ENCODE results near the gene FBXO3. TPM values are rescaled to one million over a fixed set of nuclear protein-coding genes. Genes with fewer than 3 reads are reported as not detected.
A peak's percentile ranks its signal among the peaks of the same experiment; 100 is the strongest.
"Not testable (repeated sequence)": the region's sequence is repeated elsewhere in the genome, so short reads cannot be mapped to it uniquely, and the experiment has no call there.

Gene FBXO3, protein sequence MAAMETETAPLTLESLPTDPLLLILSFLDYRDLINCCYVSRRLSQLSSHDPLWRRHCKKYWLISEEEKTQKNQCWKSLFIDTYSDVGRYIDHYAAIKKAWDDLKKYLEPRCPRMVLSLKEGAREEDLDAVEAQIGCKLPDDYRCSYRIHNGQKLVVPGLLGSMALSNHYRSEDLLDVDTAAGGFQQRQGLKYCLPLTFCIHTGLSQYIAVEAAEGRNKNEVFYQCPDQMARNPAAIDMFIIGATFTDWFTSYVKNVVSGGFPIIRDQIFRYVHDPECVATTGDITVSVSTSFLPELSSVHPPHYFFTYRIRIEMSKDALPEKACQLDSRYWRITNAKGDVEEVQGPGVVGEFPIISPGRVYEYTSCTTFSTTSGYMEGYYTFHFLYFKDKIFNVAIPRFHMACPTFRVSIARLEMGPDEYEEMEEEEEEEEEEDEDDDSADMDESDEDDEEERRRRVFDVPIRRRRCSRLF
- 10 to 100 TPM; 20.1 to 22.2 TPM for total RNA-seq

DNA sequence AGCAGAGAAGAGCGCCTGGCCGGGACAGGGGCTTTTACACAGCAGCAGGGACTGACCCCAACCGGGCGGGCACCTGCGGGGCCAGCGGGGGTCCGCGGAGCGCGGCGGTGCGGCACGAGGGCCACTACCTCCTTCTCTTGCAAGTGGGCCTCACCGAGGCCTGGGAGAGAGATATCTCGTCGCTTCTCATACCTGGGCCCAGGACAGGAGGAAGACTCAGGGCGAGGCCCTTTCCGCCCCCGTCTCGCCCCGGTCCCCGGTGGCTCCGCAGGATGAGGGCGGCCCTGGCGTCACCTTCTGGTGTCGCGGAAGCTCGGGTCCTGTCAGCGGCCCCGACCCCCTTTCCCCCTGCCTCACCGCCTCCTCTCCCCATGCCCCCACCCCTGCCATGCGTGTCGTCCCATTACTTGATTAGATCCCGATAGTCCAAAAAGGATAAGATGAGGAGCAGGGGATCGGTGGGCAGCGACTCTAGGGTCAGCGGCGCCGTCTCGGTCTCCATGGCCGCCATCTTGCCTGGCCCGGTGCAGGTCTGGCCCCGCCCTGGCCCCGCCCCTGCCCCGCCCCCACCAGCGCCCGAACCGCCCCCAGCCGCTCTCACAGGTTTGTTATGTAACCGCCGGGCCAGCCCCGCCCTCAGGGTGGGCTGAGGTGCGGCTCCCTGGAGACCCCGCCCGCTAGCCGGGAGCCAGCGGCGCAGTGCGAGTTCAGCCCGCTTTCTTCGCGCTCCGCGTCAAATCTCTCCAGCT, at the start of gene FBXO3:
TSS of gene FBXO3 (minus strand) at position 534 of the 749 bp plus-strand sequence. CDS start at position 511, 23 bp downstream.
- H3K36me3 Mint-ChIP-seq (ENCODE audit: insufficient read depth in 2 of 2): peaks cover 0 to 3% of the 10 kb centered on the region in 2 donors
- peaks cover 45% of the 10 kb centered on the region for H3K4me1 Mint-ChIP-seq (ENCODE audit: low read depth)
- peak within 1 kb of the TSS; percentile 97 to 98 for H3K4me3 Mint-ChIP-seq
- no peaks in the 10 kb centered on the region for H3K9me3 Mint-ChIP-seq
- ATAC-seq (replicated peaks in 1 of 2) (peak; percentile 88), DNase-seq (peak; percentile 73 to 74)
- peak within 1 kb of the TSS; percentile 87 for H3K27ac Mint-ChIP-seq
- peaks cover 16% of the 10 kb centered on the region for H3K27me3 Mint-ChIP-seq (ENCODE audit: low read depth)

DNA sequence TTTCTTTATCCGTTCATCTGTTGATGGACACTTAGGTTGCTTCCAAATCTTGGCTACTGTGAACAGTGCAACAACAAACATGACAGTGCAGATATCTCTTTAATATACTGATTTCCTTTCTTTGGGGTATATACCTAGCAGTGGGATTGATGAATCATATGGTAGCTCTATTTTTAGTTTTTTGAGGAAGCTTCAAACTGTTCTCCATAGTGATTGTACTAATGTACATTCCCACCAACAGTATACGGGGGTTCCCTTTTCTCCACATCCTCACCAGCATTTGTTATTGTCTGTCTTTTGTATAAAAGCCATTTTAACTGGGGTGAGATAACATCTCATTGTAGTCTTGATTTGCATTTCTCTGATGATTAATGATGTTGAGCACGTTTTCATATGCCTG, 48.7 kb upstream of the FBXO3 start:
- DNase-seq; ATAC-seq (replicated peaks in 1 of 2); H3K4me3 Mint-ChIP-seq; H3K27ac Mint-ChIP-seq; H3K4me1 Mint-ChIP-seq (ENCODE audit: low read depth); H3K9me3 Mint-ChIP-seq; H3K36me3 Mint-ChIP-seq (ENCODE audit: insufficient read depth in 2 of 2): not testable (repeated sequence)
- H3K27me3 Mint-ChIP-seq (ENCODE audit: low read depth): peaks cover 26% of the 10 kb centered on the region

DNA sequence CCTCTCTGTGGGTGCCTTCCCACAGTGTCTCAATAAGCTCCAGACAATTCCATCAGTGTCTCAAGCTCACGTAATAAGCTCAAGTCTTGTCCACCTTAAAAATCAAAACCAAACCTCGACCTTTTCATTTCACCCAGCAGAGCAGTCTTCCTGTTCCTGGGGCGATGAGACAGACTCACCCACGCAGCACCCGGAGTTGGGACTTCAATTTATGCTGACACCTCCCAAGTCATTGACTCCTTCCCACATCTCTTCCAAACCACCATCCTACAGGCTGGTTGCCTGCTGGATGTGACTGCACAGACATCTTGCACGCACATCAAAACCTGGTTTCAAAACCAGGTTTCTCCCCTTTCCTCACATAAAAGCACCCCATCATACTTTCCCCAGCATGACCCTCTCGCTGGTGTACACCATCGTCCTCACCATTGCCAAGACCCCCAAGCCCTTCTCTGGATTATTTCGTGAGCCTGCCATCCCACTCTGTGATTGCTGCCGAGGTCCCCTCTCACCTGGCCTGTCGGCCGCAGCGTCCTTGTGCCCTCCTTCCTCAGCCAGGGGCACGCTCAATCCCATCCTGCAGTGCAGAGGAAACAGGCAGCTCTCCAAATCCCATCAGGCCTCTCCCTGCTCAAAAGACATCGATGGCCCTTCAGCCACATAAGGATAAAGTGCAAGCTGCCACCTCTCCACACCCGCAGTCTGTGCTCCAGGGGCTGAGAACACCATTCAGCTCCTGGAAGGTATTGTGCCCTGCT, 45.1 kb upstream of the FBXO3 start:
- Mint-ChIP-seq H3K27ac (no peak overlapping the region), H3K27me3 (ENCODE audit: low read depth) (peaks cover 22% of the 10 kb centered on the region), H3K9me3 (no peaks in the 10 kb centered on the region), H3K4me3 (no peak overlapping the region), H3K36me3 (ENCODE audit: insufficient read depth in 2 of 2) (no peaks in the 10 kb centered on the region), H3K4me1 (ENCODE audit: low read depth) (no peaks in the 10 kb centered on the region)
- ATAC-seq (replicated peaks in 1 of 2) (no peak), DNase-seq (no peak)

DNA sequence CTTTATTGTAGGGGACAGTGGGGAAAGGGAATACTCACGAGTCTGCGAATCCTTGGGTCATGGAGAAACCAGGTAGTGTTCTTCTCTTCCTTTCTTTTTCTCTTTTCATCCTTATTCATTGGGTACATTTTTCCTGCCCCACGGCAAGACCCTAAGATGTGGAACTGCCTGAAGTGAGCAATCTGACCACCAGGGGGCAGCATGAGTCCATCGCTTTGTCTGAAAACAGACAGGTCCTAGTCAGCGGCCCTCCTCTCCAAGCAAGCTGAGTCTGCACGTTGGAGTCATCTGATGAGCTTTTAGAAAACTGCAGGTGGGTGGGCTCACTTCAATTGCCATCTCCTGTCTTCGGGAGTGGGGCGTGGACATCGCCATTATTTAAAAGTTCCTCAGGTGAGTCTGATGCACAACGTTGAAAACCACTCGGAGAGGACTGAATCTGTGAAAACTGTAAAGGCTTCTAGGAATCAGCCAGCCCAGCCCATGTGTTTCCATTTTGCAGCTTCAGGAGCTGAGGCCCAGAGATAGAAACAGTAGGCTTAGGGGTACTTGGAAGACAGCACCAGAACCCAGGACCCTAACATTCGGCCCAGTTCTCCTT, 34.0 kb upstream of the FBXO3 start:
- Mint-ChIP-seq H3K36me3 (ENCODE audit: insufficient read depth in 2 of 2) (no peaks in the 10 kb centered on the region), H3K9me3 (no peaks in the 10 kb centered on the region), H3K4me3 (no peak overlapping the region), H3K27ac (no peak overlapping the region), H3K27me3 (ENCODE audit: low read depth) (peaks cover 24% of the 10 kb centered on the region), H3K4me1 (ENCODE audit: low read depth) (peaks cover 5% of the 10 kb centered on the region)
- DNase-seq (peak; percentile 78 to 87), ATAC-seq (replicated peaks in 1 of 2) (peak; percentile 83 to 84)

DNA sequence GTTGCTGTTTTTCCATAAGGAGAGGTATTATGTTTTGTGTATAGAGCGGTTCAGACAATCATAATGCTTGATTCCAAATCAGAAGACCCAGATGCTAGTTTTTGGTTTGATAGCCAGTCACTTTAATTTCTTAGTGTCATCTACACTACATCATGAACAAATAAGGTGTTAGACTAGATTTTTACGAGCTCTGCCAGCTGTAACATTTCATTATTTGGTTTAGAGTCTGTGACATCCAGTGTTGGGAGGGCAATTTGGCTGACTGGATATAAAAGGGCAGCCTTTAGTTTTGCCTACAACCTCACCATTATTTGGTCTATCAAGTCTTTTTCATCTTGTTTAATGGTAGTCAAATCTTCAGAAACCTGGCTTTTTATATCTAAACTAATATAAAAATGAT, 30.2 kb upstream of the FBXO3 start:
- no peaks in the 10 kb centered on the region for H3K9me3 Mint-ChIP-seq
- H3K27me3 Mint-ChIP-seq (ENCODE audit: low read depth): peaks cover 58% of the 10 kb centered on the region
- no peak for ATAC-seq (replicated peaks in 1 of 2)
- H3K4me3 Mint-ChIP-seq: no peak overlapping the region
- no peak for DNase-seq
- H3K36me3 Mint-ChIP-seq (ENCODE audit: insufficient read depth in 2 of 2): no peaks in the 10 kb centered on the region
- peaks cover 10% of the 10 kb centered on the region for H3K4me1 Mint-ChIP-seq (ENCODE audit: low read depth)
- no peak overlapping the region for H3K27ac Mint-ChIP-seq

DNA sequence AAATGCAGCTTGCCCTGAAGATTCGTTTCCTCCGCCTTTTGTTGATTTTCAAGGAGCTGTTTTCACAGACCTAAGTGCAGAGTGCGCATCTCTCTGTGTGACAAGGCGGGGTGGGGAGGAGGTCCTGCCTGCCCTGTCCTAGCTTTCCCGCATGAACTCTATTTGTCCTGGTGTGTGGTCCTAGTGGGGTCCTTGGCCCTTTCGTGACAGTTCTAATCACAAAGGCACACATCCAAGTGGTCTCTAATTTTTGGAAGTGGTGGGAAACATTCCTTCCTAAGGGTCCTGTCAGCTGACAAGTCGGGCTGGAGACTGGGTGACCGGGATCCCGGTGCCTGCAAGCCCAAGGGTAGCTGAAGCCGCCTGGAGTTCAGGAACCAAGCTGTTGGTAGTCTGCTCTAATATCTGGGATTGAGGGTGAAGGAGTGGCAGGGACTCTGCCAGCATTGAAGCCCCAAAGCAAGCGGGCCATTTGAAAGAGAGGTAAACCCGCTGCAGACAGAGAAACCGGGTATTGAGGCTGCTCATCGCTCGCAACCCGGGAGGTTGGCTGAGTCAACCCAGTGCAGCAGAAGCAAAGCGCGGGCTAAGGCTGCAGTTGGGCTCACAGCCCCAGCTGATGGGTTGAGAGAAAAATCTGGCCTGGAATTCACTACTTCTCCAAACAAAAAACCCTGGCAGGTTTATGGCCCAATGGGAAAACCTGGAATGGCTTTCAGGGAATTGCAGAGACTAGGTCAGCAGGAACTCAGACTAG, 28.1 kb upstream of the FBXO3 start:
- H3K9me3 Mint-ChIP-seq: no peaks in the 10 kb centered on the region
- ATAC-seq (replicated peaks in 1 of 2) (peak; percentile 82 to 84), DNase-seq (peak; percentile 22 to 33)
- no peaks in the 10 kb centered on the region for H3K36me3 Mint-ChIP-seq (ENCODE audit: insufficient read depth in 2 of 2)
- H3K27me3 Mint-ChIP-seq (ENCODE audit: low read depth): peaks cover 72% of the 10 kb centered on the region
- no peak overlapping the region for H3K27ac Mint-ChIP-seq
- peaks cover 6% of the 10 kb centered on the region for H3K4me1 Mint-ChIP-seq (ENCODE audit: low read depth)
- H3K4me3 Mint-ChIP-seq: peak overlapping the region in 1 of 2 donors; percentile 21

DNA sequence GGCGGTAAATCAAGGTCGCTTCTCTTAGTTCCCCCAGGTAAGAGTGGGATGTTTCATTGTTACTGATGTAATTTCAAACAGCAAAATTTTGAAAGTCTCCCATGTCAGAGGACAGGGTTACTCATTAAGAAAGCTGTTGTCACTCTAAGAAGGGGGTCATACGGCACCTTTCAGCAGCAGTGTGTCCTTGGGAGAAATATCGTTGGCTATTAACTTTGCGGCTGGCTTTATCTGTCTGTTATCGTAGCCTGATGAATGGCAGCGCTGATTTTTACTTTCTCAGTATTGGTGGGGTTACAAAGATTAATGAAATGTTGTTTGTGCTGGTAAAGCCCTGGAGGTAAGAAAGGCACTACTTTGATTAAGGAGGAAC, 27.5 kb upstream of the FBXO3 start:
- Mint-ChIP-seq H3K4me1 (ENCODE audit: low read depth) (peaks cover 6% of the 10 kb centered on the region), H3K27me3 (ENCODE audit: low read depth) (peaks cover 77% of the 10 kb centered on the region)

DNA sequence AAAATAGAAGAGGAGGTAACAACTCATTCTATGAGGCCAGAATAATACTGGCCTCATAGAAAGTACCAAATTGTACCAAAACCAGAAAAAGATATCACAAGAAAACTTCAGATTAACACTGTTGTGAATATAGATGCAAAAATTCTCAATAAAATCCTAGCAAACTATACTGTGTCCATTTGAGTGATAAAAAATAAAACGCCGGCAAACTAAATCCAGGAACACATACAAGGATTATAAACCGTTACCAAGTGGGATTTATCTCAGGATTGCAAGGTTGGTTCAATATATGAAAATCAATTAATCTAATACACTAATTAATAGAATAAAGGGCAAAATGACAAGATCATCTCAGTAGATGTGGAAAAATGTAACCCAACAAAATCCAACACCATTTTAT, 23.6 kb upstream of the FBXO3 start:
- no peaks in the 10 kb centered on the region for H3K36me3 Mint-ChIP-seq (ENCODE audit: insufficient read depth in 2 of 2)
- DNase-seq (no peak), ATAC-seq (replicated peaks in 1 of 2) (no peak)
- H3K9me3 Mint-ChIP-seq: no peaks in the 10 kb centered on the region
- H3K4me3 Mint-ChIP-seq: no peak overlapping the region
- H3K4me1 Mint-ChIP-seq (ENCODE audit: low read depth): peaks cover 6% of the 10 kb centered on the region
- no peak overlapping the region for H3K27ac Mint-ChIP-seq
- H3K27me3 Mint-ChIP-seq (ENCODE audit: low read depth): peaks cover 89% of the 10 kb centered on the region

More for the DNA sequence above, 27.5 kb upstream of the FBXO3 start:
- no peaks in the 10 kb centered on the region for H3K9me3 Mint-ChIP-seq
- H3K36me3 Mint-ChIP-seq (ENCODE audit: insufficient read depth in 2 of 2): no peaks in the 10 kb centered on the region
- H3K27ac Mint-ChIP-seq: no peak overlapping the region
- no peak for DNase-seq
- ATAC-seq (replicated peaks in 1 of 2): no peak
- no peak overlapping the region for H3K4me3 Mint-ChIP-seq

DNA sequence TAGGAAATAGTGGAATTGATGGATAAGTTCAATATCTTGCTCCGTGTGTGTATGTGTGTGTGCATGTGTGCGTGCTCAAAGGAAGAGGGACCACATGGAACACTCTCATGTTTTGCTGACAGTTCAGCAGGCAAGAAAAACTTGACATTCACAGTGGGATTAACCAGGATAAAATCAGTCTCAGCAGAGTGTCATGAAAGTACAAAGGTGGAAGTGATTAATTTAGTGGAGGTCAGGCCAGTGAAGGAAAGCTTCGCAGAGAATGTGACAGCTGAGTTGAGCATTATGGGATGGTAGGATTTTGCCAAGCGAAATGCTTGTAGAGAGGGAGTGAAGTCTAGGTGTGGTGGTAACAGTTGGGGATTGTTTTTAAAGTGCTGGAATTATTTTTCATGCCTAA, 15.7 kb upstream of the FBXO3 start:
- no peak overlapping the region for H3K4me3 Mint-ChIP-seq
- no peaks in the 10 kb centered on the region for H3K36me3 Mint-ChIP-seq (ENCODE audit: insufficient read depth in 2 of 2)
- H3K27ac Mint-ChIP-seq: no peak overlapping the region
- DNase-seq (no peak), ATAC-seq (replicated peaks in 1 of 2) (no peak)
- peaks cover 0 to 1% of the 10 kb centered on the region in 2 donors for H3K9me3 Mint-ChIP-seq
- peaks cover 4% of the 10 kb centered on the region for H3K4me1 Mint-ChIP-seq (ENCODE audit: low read depth)
- peaks cover 64% of the 10 kb centered on the region for H3K27me3 Mint-ChIP-seq (ENCODE audit: low read depth)

DNA sequence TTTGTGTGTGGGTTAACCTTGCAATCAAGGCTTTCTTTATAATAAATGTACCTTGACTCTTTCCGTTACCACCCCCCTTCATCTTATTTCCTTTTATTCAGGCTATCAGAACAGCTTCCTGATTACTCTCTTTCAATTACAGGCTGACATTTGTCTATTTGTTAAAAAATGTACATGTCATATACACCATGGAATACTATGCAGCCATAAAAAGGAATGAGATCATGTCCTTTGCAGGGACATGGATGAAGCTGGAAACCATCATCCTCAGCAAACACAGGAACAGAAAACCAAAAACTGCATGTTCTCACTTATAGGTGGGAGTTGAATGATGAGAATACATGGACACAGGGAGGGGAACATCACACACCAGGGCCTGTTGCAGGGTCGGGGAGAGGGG, 13.8 kb upstream of the FBXO3 start:
- H3K27me3 Mint-ChIP-seq (ENCODE audit: low read depth): peaks cover 58% of the 10 kb centered on the region
- not testable (repeated sequence) for H3K4me1 Mint-ChIP-seq (ENCODE audit: low read depth); H3K36me3 Mint-ChIP-seq (ENCODE audit: insufficient read depth in 2 of 2); H3K27ac Mint-ChIP-seq; ATAC-seq (replicated peaks in 1 of 2); DNase-seq; H3K4me3 Mint-ChIP-seq; H3K9me3 Mint-ChIP-seq

DNA sequence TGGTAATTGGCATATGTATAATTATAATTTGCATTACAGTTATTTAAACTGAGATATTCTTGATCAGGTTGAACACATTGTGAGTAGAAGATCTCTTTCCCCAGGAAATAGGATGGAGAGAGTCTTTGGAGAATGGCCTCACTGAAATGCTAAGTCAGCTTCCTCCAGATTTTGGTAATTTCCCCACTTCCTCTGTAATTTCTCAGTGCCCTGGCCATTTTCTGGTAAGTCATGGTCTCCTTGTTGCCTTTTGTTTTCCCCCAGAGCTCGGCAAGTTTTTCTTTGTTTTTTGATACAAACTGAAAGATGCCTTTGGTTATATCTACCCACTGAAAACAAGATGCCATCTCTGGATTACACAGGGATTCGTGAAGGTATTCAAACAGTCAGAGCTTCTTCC, 12.8 kb upstream of the FBXO3 start:
- no peak overlapping the region for H3K27ac Mint-ChIP-seq

DNA sequence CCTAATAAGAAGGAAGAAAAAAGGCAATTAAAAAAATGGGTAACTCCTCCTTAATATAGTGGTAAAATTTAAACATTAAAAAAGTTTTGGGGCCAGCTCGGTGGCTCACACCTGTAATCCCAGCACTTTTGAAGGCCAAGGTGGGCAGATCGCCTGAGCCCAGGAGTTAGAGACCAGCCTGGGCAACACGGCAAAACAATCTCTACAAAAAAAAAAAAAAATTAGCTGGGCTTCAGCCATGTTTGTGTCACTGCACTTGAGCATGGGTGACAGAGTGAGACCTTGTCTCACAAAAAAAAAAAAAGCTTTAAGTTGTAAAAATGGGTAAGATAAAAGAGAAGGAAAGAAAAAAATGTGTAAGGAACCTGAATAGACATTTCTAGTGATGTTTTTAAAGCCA, 11.3 kb upstream of the FBXO3 start:
- Mint-ChIP-seq H3K36me3 (ENCODE audit: insufficient read depth in 2 of 2) (no peaks in the 10 kb centered on the region), H3K4me3 (no peak overlapping the region), H3K27ac (no peak overlapping the region), H3K9me3 (peaks cover 0 to 1% of the 10 kb centered on the region in 2 donors), H3K4me1 (ENCODE audit: low read depth) (peaks cover 4% of the 10 kb centered on the region), H3K27me3 (ENCODE audit: low read depth) (peaks cover 40% of the 10 kb centered on the region)
- ATAC-seq (replicated peaks in 1 of 2) (no peak), DNase-seq (no peak)

More for the DNA sequence above, 12.8 kb upstream of the FBXO3 start:
- Mint-ChIP-seq H3K27me3 (ENCODE audit: low read depth) (peaks cover 48% of the 10 kb centered on the region), H3K4me3 (no peak overlapping the region), H3K9me3 (peaks cover 0 to 1% of the 10 kb centered on the region in 2 donors), H3K4me1 (ENCODE audit: low read depth) (peaks cover 4% of the 10 kb centered on the region), H3K36me3 (ENCODE audit: insufficient read depth in 2 of 2) (no peaks in the 10 kb centered on the region)
- no peak for DNase-seq
- no peak for ATAC-seq (replicated peaks in 1 of 2)

Measured in activated T-cell treated with anti-CD3 and anti-CD28 coated beads, Interleukin-2, amount 50 U/mL, for 72 hours (primary cell).